HTERT RPE-1 (cell line): ENCODE data around the gene ITGB2.

Experiments used
- in situ Hi-C: fragments of 300-500 bp; cut with MboI; formaldehyde crosslinking; loops from 4 replicates; pipeline ENCODE4 v1.14.3; 2020; ENCODE audit warnings: low sequenced_read_pairs

Gene ITGB2

DNA sequence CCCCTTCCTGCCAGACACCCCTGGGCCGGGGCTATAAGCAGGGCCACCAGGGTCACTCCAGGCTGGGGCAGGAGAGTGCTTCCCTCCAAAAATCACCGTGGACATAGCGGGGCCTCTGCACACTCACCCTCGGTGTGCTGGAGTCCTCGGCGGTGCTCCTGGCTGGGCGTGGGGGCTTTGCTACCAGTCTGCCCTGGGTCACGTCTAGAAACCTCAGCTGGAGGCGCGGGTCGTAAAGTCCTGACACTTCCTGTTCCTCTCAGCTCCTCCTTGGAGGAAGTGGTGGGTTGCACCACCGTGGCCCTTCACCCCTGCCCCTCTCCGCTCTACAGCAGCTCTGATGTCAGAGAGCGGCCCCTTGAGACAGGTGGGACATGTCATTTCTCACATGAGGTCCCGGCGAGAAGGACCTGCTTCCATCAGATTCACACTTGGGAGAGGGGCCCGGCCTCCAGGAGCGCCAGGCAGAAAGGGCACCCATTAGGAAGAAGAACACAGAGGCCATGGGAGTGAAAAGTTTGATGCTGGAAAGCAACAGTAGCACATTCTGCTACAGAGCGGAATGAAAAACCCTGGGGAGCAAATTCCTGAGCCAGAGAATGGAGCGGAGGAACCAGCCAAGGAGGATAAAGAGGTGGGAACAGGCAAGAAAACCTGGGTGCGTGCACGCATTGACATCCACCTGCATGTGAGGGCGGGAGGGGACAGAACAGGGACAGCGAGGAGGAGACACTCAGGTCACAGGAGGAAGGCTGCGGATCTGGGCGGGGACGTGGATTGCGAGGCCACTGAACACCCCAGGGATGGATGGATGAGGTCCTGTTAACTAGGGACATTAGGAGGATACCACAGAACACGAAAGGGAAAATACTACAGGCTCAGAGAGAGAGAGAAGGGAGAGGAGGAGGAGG is at the start of gene ITGB2:
TSS of gene ITGB2 (minus strand) at position 206 of the 911 bp plus-strand sequence. CDS start 10,117 bp downstream, outside the sequence.
- in situ Hi-C loops = no loop called here

- in situ Hi-C loops = no loop called here
These were observed 49.4 kb upstream of the ITGB2 start for GRCh38 chr21:44969931-44970755.

- in situ Hi-C loops = no loop called here
These were observed 48.5 kb upstream of the ITGB2 start for GRCh38 chr21:44969066-44969670.

GRCh38 chr21:44967082-44968047 is 46.7 kb upstream of the ITGB2 start:
- in situ Hi-C loops = no loop called here

DNA sequence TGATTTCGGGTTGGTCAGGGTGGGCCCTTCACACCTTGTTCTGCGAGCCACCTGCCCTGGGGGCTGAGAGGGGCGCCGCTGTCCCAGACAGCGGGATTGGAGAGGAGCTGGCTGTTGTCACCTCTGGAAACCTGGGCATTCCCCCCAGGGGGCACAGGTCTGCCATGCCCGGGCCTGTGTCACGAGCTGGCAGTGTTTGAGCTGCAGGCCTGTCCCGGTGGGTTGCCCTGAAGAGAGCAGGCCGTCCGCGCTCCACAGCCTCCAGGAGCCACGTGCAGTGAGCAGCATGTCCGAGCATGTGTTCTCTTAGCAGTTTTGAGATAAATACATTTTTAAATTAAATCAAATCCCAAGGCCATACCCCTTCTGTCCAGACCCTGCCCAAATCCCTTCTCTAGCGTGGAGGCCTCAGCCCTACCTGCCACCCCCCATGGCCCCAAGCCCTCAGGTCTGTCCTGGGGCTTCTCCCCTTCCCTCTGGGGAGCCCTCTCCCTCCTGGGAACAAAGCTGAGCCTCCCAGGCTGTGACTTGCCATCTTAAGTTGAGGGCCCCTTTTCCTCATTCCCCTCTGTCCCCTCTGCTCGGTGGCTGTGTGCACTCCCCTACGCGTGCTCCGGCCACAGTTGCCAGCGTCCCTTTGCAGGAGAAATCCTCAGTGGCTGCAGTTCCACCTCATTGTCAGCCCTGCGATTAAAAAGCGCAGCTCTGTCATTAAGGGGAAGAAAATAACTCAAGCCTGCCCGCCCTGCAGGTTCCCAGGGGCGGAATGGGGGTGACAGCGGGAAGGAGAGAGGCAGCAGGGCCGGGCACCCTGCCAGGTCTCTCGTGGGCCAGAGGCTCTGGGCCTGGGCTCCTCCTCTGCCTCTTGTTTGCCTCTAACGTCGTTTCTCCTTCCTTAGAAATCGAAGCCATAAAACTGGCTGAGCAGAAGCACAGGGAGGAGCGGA is 45.7 kb upstream of the ITGB2 start:
- in situ Hi-C loops = no loop called here

DNA sequence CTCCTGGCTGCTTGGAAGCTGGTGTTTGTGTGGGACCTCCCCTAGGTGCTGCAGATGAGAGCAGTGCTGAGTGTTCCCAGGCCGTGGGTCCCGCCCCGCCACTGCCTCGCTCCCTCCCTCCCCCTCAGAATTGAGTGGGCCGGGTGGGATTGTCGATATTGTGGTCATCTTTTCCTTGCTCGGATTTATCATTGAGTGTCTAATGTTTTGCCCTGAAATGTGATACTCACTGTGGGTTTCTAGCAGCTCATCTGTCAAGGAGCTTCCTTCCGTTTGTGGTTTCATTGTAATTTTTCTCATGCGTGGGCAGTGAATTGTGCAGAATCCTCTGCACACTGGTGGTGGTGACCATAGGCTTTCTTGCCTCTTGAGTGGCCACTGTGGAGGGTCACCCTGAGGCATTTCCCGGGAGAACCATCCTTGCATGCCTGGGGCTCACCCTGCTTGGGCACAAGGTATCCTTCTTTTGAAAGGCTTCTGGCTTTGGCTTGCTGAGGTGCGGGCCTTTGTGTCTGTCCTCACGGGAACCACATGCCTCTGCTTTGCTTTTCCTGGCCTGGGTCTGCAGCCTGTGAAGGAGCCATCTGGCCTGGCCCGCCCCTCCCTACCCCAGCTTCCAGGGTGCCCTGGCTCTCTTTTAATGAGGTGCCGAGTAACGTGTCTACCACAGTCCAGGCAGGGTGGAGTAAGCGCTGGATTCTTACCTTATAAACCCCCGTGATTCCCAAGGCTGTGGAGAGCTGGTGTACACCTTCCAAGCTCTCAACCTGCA is 44.7 kb upstream of the ITGB2 start:
- in situ Hi-C loops = no loop called here

GRCh38 chr21:44964381-44964780 is 43.7 kb upstream of the ITGB2 start:
- in situ Hi-C loops = no loop called here

DNA sequence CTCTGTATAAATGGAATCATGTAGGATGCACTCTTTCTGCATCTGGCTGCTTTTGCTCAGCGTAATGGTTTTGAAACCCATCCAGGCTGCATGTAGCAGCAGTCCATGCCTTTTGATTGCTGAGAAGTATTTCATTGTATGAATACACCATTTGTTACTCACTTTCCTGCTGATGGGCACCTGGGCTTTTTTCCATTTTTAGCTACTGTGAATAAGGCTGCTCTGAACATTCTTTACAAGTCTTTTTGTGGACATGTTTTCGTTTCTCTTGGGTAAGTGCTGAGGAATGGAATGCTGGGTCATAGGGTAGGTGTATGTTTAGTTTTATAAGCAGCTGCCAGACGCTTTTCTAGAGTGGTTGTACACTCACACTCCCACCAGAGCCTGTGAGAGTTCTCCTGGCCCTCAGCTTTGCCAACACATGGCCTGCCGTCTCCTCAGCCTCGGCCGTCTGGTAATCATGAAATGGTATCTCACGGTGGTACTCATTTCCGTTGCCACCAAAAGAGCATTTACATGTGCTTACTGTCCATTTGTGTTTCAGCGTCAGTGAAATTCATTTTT is 41.8 kb upstream of the ITGB2 start:
- in situ Hi-C loops = no loop called here

DNA sequence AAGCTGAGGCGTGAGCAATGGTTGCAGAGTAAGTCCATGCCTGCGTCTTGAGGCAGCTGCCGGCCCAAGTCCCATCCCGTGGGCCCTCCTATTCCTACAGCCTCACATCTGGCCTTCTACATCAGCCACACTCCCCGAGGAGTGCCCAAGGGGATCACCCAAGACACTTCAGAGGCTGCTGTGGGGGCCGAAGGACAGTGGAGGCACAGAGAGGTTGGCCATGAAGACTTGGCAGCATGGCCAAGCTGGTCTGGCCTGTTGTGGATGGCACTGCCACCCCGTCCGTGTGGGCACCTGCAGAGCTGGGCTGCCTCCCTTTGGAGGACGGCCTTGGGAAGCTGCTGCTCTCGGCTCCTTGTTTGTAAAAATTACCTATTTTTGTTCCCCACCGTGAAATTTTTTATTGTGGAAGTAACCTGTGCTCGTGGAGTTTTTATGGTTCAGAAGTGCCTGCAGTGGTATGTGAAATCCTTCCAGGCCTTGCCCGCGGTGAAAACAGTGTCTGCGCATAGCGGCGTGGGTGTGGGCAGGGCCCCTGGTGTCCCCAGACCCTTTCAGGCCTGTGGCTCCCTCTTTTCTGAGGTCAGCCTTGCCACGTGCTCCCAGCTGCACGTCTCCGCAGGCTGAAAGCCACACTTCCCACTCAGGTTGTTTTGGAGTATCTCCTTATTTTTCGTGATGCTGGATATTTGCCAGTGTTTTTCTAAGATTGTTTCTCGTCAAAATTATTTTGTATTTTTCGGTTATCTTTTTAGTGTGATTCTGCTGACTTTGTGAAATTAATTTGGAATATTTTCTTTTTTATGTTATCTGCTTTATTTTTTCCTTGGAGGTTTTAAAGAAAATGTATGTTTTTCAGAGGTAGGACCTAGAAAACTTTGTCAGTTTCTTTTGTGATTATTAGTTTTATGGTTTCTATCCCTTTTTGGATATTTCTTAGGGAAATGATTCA is 39.7 kb upstream of the ITGB2 start:
- in situ Hi-C loops = no loop called here

GRCh38 chr21:44959376-44960091 is 38.8 kb upstream of the ITGB2 start:
- in situ Hi-C loops = no loop called here

DNA sequence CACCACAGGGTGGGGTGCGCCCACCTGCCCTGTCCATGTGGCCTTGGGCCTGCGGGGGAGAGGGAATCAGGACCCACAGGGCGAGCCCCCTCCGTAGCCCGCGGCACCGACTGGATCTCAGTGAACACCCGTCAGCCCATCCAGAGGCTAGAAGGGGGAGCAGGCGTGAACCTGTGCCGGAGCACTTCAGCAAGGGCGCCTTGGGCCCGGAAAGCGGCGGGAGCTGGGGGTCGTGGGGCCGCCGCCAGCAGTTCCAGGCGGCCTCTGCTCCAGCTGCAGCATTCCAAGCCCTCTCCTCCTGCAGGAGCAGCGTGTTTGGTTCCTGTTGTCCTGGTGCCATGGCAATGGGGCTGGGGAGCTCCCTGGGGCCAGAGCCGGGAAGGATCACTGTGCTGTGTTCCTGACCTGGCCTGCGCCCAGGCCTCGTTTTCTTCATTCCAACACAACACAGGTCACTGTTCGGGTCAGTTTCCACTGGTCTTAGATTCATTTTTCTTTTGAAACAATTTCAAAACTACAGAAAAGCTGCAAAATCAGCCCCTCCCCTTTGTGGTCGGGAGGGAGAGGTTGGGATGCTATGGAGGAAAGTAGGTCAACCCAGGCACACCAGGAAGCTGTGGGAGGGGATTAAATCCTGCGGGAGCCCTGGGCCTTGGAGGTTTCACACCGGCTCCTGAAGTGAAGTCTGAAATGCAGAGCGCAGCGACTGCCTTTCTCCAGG is 37.9 kb upstream of the ITGB2 start:
- in situ Hi-C loops = no loop called here

DNA sequence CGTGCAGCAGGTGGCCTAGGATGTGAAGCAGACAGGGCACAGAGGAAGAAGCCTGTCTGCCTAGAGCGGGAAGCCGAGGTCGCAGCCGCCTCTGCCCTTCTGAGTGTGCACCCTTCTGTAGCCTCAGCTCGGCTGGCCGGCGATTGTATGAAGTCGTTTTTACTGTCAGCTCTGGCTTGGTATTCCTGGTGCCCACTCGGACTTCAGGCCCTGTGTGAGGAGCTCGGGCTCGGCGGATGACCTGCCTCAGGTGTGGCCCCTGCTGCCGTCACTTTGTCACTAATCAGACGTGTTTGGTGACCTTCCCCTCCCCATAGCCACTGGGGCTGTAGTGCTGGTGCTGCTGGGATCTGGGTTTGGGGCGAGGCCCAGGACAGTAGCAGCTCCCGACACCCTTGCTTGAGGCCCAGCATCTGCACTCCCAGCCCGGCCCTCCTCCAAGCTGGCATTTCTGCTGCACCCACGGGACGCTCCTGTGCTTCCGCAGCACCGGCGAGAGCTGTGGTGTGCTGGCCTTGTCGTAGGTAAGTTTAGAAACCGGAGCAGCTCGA is 37.3 kb upstream of the ITGB2 start:
- in situ Hi-C loops = no loop called here

GRCh38 chr21:44957047-44957831 is 36.5 kb upstream of the ITGB2 start:
- in situ Hi-C loops = no loop called here

DNA sequence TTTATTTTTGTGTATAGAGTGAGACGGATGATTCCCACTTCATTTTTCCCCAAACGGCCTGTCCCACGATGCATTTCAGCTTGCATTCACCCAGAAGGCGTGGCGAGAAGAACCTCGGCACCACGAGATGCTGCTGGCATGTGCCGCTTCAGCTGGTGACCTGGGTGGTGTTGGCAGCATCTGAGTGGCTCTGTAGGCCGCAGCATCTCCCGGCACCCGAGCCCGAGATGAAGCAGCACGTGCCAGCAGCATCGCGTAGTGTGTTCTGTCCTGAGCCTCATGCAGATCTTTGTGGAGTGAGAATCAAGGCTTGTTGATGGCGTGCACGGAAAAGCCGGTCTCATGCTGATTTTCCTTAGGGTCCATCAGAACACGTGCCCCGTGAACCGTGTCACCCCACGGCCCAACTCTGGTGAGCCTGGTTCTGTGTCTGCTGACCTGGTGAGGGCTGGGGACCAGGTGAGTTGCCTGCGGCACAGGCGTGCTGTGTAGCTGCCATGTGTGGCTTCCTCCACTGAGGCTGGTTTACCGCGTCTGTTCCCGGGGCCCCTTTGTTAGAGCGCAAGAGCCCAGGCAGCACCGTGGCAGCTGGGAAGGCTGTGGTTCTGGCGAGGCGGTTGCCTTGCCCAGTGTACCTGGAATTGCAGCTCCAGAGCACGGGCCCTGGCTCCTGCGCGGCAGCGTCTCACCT is 35.8 kb upstream of the ITGB2 start:
- in situ Hi-C loops = no loop called here
